HG03432 (cell line): ENCODE results near the gene EPHA3.

Source experiments
- ATAC-seq: cut with Tn5 transposase; IDR thresholded peaks from one replicate; pipeline ENCODE4 v1.9.1; 2021; ENCODE audit warnings: mild to moderate bottlenecking, moderate library complexity; ENCODE audit not compliant: unreplicated experiment

Gene EPHA3

GRCh38 chr3:89107461-89108290, at the start of gene EPHA3:
Gene EPHA3, plus strand, starts transcription at chr3:89107621. Its CDS starts 128 bp downstream, at chr3:89107749.
- ATAC-seq = peak; percentile 99

DNA sequence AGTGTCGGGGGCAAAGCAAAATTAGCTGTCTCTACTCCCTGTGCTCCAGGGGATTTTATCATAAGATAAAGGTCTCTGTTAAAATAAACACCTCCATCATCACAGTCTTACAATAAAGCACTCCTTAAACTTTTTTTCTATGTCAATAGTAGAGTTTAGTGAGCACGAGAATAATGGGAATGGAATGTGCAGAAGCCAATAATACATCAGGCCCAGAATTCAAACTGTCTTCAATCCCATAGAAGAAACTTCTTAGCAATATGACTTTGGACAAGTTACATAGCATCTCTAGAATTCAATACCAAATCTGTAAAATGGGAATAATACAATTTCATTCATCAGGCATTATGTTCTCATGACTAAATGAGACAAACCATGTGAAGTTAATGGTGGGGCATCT, 49.0 kb upstream of the EPHA3 start:
- no peak for ATAC-seq

DNA sequence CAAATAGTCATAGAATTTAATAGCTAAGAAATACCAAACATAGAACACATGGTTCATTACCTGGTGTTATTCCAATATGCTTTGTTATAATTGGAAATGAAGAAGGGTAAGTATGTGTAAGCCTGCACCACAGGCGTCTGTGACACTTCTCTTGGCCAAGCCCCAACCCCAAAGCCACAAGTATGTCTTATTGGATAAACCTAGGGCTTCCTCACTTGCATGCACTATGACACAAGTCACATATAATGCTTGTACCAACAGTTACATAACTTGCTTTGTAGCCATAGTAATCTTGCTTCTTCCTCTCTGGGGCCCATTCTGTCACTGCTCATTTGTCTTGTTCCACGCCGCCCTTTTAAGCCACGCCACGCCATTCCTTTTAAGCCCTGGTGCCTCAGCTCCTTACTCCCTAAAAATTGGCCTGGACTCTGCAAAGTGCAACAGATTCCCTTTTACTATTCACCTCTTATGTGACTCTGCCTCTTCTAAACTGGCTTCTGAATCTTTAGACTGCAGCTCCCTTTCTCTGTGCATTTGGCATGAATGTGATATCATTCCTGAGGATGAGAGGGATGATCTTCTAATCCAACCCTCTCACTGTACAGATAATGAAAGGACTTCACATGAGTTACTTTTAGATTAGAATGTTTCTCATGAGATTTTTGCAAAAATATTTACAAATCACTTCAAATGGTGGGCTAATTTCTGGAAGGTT, 48.1 kb upstream of the EPHA3 start:
- ATAC-seq = no peak

DNA sequence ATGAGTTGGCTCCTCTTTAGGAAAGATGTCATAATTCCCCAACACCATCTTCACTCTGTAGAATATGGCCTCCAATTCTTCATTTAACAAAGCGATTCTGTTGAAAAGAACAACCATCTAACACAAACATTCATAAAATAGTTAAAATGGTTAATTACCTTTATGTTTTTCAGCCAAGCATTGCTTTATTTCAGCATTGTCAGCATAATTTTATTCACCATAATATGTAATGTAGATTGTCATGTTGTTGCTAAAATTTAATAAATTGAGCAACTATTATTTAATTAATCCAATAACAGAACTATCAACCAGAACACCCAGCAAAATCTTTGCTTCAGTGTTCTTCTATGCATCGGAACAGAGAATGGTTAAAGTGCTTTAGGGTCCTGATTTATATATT, 46.2 kb upstream of the EPHA3 start:
- ATAC-seq = no peak

DNA sequence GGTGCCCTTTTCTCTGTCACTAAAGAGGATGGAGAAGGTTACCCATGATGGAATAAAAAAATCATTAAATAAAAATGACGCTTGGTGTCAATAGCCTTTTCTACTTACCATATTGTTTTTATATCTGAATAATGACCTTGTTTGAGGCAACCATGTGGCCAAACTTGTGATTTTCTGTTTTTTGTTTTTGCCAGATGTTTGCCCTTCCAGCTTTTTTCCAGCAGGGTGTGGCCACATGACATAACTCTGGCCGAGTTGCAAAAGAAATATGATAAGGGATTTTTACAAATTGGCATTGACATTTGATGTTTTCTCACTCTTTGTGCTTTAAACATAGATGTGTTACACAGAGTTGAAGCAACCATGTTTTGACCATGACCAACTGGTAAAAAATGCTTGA, 39.7 kb upstream of the EPHA3 start:
- no peak for ATAC-seq

DNA sequence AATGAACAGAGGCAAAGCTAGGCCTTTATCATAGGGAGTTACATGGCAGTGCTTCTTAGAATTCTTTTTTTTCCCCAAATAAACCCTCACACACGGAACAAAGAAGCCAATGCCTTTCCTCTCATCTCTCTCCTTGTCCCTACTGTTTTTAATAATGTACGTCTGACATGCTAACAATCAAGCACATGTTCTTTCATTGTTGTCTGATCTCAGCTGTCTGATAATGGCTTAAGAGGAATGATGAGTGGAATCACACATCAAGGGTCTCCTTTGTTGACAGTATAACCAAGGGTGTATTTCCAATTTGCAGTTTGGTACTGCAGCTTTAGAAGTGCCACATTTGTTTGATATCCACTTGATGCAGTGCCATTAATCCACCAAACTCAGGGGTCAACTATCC, 34.8 kb upstream of the EPHA3 start:
- ATAC-seq = no peak

DNA sequence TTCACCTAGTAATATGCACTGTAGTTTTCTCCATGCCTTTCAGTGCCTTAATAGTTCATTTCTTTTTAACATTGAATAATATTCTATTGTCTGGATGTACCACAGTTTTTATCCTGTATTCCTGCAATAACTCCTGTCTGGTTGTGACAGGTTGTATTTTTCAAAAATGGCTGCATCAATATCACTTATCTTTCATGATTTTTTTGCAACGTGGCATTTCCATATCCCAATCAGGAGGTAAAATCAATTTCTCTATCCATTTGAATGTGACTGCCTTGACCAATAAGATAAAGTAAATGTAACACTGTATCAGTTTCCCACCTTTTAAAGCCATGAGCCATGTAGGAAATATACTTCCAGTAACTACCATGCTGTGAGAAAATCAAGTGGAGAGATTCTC, 27.5 kb upstream of the EPHA3 start:
- no peak for ATAC-seq

GRCh38 chr3:89087851-89088250, 19.6 kb upstream of the EPHA3 start:
- no peak for ATAC-seq

GRCh38 chr3:89098173-89098572, 9.2 kb upstream of the EPHA3 start:
- no peak for ATAC-seq

DNA sequence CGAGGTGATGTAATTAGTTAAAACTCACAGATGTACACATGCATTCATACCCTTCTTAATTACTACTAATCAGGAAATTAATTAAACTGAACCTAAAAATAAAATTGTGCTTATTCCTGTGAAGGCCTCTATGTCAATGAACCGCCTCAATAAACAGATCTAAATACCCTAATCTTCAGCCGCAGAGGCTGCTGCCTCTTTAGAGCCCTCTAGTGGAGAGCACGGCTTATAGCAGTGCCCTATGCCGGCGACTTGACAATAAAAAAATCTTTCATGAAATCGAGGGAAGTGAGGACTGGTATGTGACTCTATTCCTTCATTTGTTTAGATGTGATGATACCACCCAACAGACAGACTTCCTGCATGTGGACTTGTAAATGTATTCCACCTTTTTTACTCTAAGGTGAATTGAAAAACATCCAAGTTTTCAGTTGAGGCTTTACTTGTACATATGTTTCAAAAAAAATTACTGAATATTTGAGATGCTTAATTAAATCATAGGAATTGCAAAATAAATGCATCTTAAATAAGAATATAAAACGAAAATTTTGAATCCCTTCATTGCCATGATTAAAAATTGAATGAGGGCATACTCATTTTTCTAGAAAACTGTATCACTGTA, 8.3 kb upstream of the EPHA3 start:
- ATAC-seq = peak; percentile 96

GRCh38 chr3:89101251-89101650, 6.2 kb upstream of the EPHA3 start:
- ATAC-seq = no peak

GRCh38 chr3:89101921-89102320, 5.5 kb upstream of the EPHA3 start:
- no peak for ATAC-seq

- no peak for ATAC-seq
Measured at GRCh38 chr3:89104499-89104898, 2.9 kb upstream of the EPHA3 start.

GRCh38 chr3:89105503-89105902, 1.9 kb upstream of the EPHA3 start:
- ATAC-seq = no peak

DNA sequence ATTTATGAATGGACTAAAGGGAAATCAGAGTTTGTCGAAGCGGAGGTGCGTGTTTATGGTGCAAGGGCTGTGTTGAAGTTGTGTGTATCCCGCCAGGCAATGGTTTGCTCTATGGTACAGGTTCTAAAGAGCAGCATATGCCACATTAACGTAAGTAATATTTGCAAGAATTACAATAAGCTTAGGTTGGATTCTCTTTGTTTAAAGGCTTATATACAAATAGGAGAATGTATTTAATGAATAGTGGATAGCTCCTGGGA, 800 bp downstream of the EPHA3 start:
- ATAC-seq = no peak

GRCh38 chr3:89113344-89113743, 5.9 kb downstream of the EPHA3 start:
- no peak for ATAC-seq

DNA sequence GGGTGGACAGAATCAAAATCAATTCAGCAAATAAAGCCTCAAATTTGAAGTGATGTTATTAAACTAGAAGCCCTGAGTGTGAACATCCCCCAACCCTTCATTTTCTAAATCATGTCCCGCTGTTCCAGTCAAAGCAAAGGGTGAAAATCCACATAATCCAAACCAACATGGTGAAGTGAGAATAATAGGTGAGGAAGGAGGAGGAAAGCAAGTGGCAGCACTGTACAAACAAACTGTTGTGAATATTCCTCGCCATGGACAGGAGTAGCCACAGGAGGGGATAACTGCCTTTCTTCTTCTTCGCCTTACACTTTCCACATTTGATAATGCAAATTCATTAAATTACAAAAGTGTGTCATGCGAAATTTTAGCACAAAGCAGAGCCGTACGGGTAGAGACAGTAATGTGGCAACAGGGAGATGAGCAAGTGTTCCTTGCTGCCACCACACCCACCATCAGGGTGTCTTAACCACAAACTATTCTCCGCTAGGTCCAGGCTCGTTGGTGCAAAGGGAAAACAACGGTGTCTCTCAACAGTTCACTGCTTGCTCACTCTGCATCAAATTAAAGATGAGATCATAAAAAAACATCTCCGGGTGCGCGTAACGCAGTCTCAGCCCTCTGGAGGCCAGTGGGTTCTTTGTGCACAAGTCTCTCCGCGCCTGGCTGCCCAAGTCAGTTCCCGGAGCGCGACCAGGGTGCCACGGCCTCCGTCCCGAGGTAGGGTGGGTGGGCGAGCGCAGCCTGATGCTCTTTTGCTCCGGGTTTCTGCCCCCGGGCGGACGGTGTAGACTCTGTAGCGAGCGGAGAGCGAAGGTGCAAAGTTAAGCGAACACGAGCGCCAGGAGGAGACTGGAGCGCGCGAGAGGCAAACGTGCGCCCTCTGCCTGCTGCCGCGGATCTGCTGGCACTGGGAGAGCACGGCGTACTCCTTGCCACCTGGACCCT, 6.7 kb downstream of the EPHA3 start:
- ATAC-seq = peak; percentile 99

DNA sequence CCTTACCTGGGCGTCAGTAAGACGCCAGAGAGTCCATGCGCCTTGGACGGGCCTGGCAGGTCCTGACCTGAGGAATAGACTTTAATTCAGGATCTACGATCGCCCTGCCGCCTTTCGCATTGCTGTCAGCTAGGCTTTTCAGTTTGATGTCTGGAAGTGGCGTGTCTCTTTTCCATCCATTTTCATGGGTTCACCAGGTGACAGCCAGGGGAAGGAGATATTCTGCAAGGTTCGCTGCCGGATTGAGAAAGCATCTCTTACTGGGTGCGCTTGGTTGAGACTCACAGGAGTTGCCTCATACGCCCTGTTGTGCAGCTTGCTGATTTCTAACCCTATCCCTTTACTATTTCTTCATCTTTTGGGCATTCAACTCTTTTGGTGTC, 7.4 kb downstream of the EPHA3 start:
- ATAC-seq = no peak

DNA sequence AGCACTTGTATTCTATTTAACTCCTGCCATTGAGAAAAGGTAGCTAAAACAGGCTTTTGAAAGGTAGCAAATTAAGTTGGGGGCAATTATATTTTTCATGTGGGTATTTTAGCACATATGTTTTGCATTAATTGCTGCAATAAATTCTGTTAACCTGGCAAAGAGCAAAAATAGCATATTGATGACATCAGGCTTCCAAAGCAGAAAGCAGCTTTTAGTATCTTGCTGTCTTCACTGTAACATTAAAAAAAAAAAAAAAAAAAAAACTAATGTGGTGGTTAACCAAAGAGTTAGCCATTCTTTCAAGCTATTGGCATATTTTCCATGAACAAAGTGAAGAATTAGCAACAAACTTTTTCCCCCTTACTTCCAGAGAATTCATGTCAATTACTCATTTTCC, 9.1 kb downstream of the EPHA3 start:
- ATAC-seq = no peak

- no peak for ATAC-seq
Measured at GRCh38 chr3:89138048-89138447, 30.6 kb downstream of the EPHA3 start.

DNA sequence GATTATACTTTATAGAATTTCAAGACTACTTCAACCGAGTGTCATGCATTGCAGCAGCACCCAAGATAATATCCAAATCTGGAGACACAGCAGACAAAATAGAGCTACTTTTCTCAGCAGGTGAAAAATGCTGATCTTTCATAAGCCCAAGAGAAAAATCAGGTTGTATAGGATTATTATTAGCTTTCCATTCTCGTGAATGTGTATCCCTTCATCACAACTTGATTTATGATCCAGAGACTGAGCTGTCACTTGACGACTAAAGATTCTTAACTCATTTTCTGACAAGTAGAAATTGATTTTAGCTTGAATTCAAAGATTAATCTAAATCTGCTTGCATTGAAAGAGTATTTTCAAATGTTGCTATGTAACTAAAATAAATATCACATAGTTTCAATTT, 32.4 kb downstream of the EPHA3 start:
- no peak for ATAC-seq
